Type B pancreatic cell (in vitro differentiated cells): ENCODE measurements around the gene PPP4R1. TPM values are rescaled to one million over a fixed set of nuclear protein-coding genes. Genes with fewer than 3 reads are reported as not detected.

Experiments
- DNase-seq: peaks from one replicate; pipeline ENCODE4 v3.0.0; 2021; ENCODE audit warnings: mixed read lengths; ENCODE audit not compliant: unreplicated experiment; ENCODE audit errors: extremely low spot score
- H3K27ac Mint-ChIP-seq: 2 replicates; pipeline ENCODE4 v1.8.0; 2021; ENCODE audit warnings: mild to moderate bottlenecking, mixed read lengths
- H3K27me3 Mint-ChIP-seq: 2 replicates; pipeline ENCODE4 v1.8.0; 2021; ENCODE audit warnings: mixed read lengths
- H3K36me3 Mint-ChIP-seq: 2 replicates; pipeline ENCODE4 v1.8.0; 2021; ENCODE audit warnings: mixed read lengths
- H3K4me1 Mint-ChIP-seq: one replicate; pipeline ENCODE4 v1.8.0; 2021; ENCODE audit warnings: mixed read lengths; ENCODE audit not compliant: unreplicated experiment
- H3K4me3 Mint-ChIP-seq: 2 replicates; pipeline ENCODE4 v1.8.0; 2021; ENCODE audit warnings: mild to moderate bottlenecking, mixed read lengths
- H3K9me3 Mint-ChIP-seq: 2 replicates; pipeline ENCODE4 v1.8.0; 2021; ENCODE audit warnings: mixed read lengths
- total RNA-seq: library from RNA; stranded (reverse); gene quantifications from 2 replicates; pipeline ENCODE4 v1.2.1, GENCODE V29; 2021; ENCODE audit warnings: low replicate concordance
- TF ChIP-seq, protein P1 (sequence below): fragments of 200-600 bp; sonication (generic); conservative IDR thresholded peaks from 2 replicates; pipeline ENCODE4 v1.5.0; 2021; ENCODE audit warnings: antibody characterized with exemption, mild to moderate bottlenecking

PPP4R1 gene
- total RNA-seq, 1 donor from 2014 or later, result 109 TPM

DNA sequence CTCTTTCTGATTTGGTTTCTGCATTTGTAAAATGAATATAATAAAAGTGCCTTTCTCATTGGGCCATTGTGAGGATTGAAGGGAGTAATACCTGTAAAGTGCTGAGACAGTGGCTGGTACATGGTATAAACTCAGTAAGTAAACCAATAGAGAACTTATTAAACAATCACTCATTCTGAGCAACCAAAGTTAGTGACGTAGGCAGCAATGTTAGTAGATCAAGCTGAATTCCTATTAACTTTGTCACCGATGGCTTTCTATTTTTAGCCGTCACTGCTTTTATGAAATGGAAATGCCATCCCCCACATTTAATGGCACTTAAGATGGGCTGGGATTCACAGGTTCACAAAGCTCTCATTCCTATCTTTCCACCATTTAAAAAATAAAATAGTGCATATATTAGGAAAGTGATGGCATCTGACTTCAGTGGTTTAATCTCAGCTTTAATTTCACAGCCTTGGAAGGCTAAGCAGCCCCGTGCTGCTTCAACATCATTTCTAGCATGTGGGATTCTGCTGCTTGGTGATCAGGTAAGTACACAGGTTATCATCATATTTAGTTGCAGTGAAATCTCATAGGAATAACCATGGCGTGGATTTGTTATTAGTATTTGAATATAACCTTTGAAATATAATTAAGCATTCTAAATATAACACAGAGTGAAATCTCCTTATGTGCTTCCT lies 17.6 kb upstream of the PPP4R1 start:
- Mint-ChIP-seq H3K9me3 (peaks cover 14% of the 10 kb centered on the region), H3K27me3 (no peaks in the 10 kb centered on the region), H3K4me3 (no peak overlapping the region), H3K4me1 (peaks cover 8% of the 10 kb centered on the region), H3K36me3 (no peaks in the 10 kb centered on the region), H3K27ac (no peak overlapping the region)
- DNase-seq, result no peak
- TF ChIP-seq, protein P1, sequence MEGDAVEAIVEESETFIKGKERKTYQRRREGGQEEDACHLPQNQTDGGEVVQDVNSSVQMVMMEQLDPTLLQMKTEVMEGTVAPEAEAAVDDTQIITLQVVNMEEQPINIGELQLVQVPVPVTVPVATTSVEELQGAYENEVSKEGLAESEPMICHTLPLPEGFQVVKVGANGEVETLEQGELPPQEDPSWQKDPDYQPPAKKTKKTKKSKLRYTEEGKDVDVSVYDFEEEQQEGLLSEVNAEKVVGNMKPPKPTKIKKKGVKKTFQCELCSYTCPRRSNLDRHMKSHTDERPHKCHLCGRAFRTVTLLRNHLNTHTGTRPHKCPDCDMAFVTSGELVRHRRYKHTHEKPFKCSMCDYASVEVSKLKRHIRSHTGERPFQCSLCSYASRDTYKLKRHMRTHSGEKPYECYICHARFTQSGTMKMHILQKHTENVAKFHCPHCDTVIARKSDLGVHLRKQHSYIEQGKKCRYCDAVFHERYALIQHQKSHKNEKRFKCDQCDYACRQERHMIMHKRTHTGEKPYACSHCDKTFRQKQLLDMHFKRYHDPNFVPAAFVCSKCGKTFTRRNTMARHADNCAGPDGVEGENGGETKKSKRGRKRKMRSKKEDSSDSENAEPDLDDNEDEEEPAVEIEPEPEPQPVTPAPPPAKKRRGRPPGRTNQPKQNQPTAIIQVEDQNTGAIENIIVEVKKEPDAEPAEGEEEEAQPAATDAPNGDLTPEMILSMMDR, result no peak

DNA sequence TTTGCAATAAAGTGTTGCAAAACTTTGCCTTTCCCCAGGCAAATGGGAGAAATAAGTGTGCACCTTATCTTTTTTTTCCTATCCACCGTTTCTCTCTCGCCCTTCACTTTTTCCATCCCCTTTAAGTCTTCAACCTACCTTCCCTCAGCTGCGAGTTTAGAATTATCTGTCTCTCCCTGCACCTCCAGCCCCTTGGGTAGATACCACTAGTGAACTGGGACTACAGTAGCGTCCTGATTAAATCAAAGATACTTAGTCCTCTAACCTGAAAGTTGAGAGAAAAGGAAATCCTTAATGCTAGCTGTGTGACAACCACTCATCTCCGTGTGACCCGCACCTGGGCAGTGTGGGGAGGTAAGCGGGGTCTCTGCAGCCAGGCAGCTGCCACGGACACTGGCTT lies 16.1 kb upstream of the PPP4R1 start:
- Mint-ChIP-seq H3K27me3 (no peaks in the 10 kb centered on the region), H3K36me3 (no peaks in the 10 kb centered on the region), H3K4me3 (no peak overlapping the region), H3K27ac (no peak overlapping the region), H3K9me3 (peaks cover 6% of the 10 kb centered on the region), H3K4me1 (peaks cover 8% of the 10 kb centered on the region)
- TF ChIP-seq, protein P1, result no peak
- no peak for DNase-seq

DNA sequence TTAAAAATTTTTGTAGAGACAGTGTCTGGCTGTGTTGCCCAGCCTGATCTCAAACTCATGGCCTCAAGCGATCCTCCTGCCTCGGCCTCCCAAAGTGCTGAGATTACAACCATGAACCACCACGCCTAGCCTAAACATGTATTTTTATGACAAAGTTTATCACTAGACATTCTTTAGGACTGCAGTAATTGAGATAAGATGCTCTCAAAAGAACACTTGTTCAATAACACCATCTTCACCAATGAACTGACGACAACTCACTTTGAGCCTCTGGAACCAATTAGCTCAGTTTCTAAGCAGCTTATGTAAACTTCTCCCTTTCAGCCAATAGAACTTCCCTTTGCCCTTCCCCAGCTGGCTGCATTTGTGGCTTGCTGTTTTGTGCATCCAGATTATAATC lies 15.3 kb upstream of the PPP4R1 start:
- DNase-seq, result no peak
- Mint-ChIP-seq H3K4me3 (no peak overlapping the region), H3K36me3 (no peaks in the 10 kb centered on the region), H3K9me3 (no peaks in the 10 kb centered on the region), H3K27ac (no peak overlapping the region), H3K4me1 (peaks cover 8% of the 10 kb centered on the region), H3K27me3 (no peaks in the 10 kb centered on the region)
- TF ChIP-seq, protein P1, result no peak

DNA sequence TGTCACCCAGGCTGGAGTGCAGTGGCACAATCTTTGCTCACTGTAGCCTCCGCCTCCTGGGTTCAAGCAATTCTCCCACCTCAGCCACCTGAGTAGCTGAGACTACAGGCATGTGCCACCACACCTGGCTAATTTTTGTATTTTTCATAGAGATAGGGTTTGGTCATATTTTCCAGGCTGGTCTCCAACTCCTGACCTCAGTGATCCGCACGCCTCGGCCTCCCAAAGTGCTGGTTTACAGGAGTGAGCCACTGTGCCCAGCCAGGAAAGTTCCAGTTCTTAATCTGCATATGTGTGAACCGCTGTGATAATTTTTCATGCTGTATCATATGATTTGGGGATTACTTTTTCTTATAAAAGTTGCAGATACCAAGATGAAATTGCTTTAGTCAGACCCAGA lies 14.6 kb upstream of the PPP4R1 start:
- H3K9me3 Mint-ChIP-seq, result no peaks in the 10 kb centered on the region

DNA sequence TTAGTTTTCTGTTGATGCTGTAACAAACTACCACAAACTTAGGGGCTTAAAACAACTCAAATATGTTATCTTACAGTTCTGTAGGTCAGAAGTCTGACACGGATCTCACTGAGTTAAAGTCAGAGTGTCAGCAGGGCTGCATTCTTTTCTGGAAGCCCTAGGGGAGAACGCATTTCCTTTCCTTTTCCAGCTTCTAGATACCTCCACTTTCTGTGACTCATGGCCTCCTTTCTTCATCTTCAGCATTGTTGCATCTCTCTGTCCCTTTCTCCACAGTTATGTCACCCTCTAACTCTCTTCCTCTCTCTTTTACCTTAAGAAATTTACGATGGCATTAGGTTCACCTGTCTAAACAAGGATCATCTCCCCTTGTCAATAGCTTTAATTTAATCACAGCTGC lies 13.3 kb upstream of the PPP4R1 start:
- Mint-ChIP-seq H3K4me3 (no peak overlapping the region), H3K27ac (no peak overlapping the region), H3K4me1 (peaks cover 8% of the 10 kb centered on the region), H3K36me3 (no peaks in the 10 kb centered on the region), H3K9me3 (no peaks in the 10 kb centered on the region), H3K27me3 (no peaks in the 10 kb centered on the region)
- TF ChIP-seq, protein P1, result no peak
- no peak for DNase-seq

More for the DNA sequence above, 14.6 kb upstream of the PPP4R1 start:
- Mint-ChIP-seq H3K4me1 (peaks cover 8% of the 10 kb centered on the region), H3K27ac (no peak overlapping the region), H3K4me3 (no peak overlapping the region), H3K36me3 (no peaks in the 10 kb centered on the region), H3K27me3 (no peaks in the 10 kb centered on the region)
- no peak for DNase-seq
- TF ChIP-seq, protein P1, result no peak
